Sigmoid colon (tissue), 4 donors: ENCODE data around the gene ATP6V0E2.

Source experiments
- EP300 ChIP-seq, 4 donors: sonication (generic); formaldehyde crosslinking; IDR thresholded peaks; one replicate each; pipeline ENCODE4 v1.6.1; 2017; ENCODE audit warnings: antibody characterized with exemption in 4 of 4
- POLR2AphosphoS5 ChIP-seq, 4 donors: sonication (generic); formaldehyde crosslinking; IDR thresholded peaks; one replicate each; pipeline ENCODE4 v1.6.1; 2017; ENCODE audit warnings: antibody characterized with exemption in 4 of 4

DNA sequence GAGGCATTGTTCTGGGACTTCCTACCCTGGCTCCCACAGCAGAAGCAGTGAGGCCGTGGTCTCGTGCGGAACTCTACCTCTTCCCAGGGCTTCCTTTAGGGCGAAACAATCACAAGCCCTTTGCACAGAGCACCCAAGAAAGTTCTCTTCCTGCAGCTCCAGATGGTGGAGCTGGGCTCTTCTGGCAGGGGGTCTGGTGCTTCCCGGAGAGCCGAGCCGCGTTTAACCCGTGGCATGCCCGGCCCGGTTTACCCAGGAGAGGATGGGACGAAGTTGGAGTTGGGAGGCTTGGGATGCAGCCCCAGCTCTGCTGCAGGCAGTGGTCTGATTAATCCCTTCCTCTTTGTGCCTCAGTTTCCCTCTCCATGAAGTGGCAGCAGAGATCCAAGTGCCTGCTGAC, 9.0 kb upstream of the ATP6V0E2 start:
- TF ChIP-seq EP300 (IDR thresholded peaks at IDR 0.05) (no peak), POLR2AphosphoS5 (IDR thresholded peaks at IDR 0.05) (no peak)
